HG03520 (cell line): Measurements from ENCODE around the gene ZNF597.
A peak's percentile ranks its signal among the peaks of the same experiment; 100 is the strongest.

Source experiments
- ATAC-seq: cut with Tn5 transposase; IDR thresholded peaks from one replicate; pipeline ENCODE4 v1.9.1; 2021; ENCODE audit warnings: mild to moderate bottlenecking, moderate library complexity; ENCODE audit not compliant: unreplicated experiment

The ZNF597 gene

GRCh38 chr16:3443108-3444031 is at the start of gene ZNF597, which contains the start of gene NAA60:
Gene ZNF597 (minus strand): TSS chr16:3443504. CDS start chr16:3443153, 351 bp downstream.
Gene NAA60 (plus strand): TSS chr16:3443680. CDS start chr16:3476228, 32,548 bp downstream.
- ATAC-seq: peak; percentile 67

- ATAC-seq: no peak
Measured at GRCh38 chr16:3492356-3492755, 49.1 kb upstream of the ZNF597 start.

GRCh38 chr16:3490911-3491629 is 47.8 kb upstream of the ZNF597 start:
- ATAC-seq: no peak

- no peak for ATAC-seq
Measured at GRCh38 chr16:3488801-3489200, 45.5 kb upstream of the ZNF597 start.

GRCh38 chr16:3487521-3488410 is 44.5 kb upstream of the ZNF597 start:
- ATAC-seq: no peak

- no peak for ATAC-seq
Measured at GRCh38 chr16:3486506-3487215, 43.4 kb upstream of the ZNF597 start.

- ATAC-seq: no peak
Measured at GRCh38 chr16:3485821-3486505, 42.7 kb upstream of the ZNF597 start.

- ATAC-seq: no peak
Measured at GRCh38 chr16:3485097-3485745, 41.9 kb upstream of the ZNF597 start.

GRCh38 chr16:3484318-3485096 is 41.2 kb upstream of the ZNF597 start:
- ATAC-seq: no peak

GRCh38 chr16:3482659-3483241 is 39.4 kb upstream of the ZNF597 start:
- no peak for ATAC-seq

- no peak for ATAC-seq
Measured at GRCh38 chr16:3481696-3482658, 38.7 kb upstream of the ZNF597 start.

- ATAC-seq: no peak
Measured at GRCh38 chr16:3480901-3481695, 37.8 kb upstream of the ZNF597 start.

GRCh38 chr16:3479654-3480216 is 36.4 kb upstream of the ZNF597 start:
- ATAC-seq: no peak

- ATAC-seq: no peak
Measured at GRCh38 chr16:3478242-3478925, 35.1 kb upstream of the ZNF597 start.

- no peak for ATAC-seq
Measured at GRCh38 chr16:3476409-3476808, 33.1 kb upstream of the ZNF597 start.
